Measurements from ENCODE around the gene PUM1. TPM values are rescaled to one million over a fixed set of nuclear protein-coding genes. Genes with fewer than 3 reads are reported as not detected.

The PUM1 gene
- total RNA-seq, 2 donors from 2014 or later = 70.4 to 97.9 TPM

GRCh38 chr1:30886710-30887428, 178.6 kb downstream of the PUM1 start:
- ATAC-seq (ENCODE audit: insufficient number of reproducible peaks, low FRiP score, low read depth) (no peak), DNase-seq (ENCODE audit: low spot score) (no peak)
- Histone ChIP-seq H3K9me3 (no peaks in the 10 kb centered on the region), H3K27me3 (replicated peaks; ENCODE audit: insufficient read depth) (no peaks in the 10 kb centered on the region), H3K36me3 (no peaks in the 10 kb centered on the region), H3K4me3 (no peak overlapping the region), H3K4me1 (ENCODE audit: control insufficient read depth in 1 of 2, low read depth in 2 of 2) (peaks cover 14 to 80% of the 10 kb centered on the region in 2 donors), H3K27ac (peak overlapping the region; percentile 91 to 97)
- TF ChIP-seq CTCF (IDR thresholded peaks at IDR 0.05) = no peak

GRCh38 chr1:30885570-30886522, 179.7 kb downstream of the PUM1 start:
- H3K27ac ChIP-seq = peak overlapping the region; percentile 91 to 97
- no peak overlapping the region for H3K4me3 ChIP-seq
- H3K9me3 ChIP-seq = no peaks in the 10 kb centered on the region
- H3K4me1 ChIP-seq (ENCODE audit: control insufficient read depth in 1 of 2, low read depth in 2 of 2) = peaks cover 14 to 79% of the 10 kb centered on the region in 2 donors
- ATAC-seq (ENCODE audit: insufficient number of reproducible peaks, low FRiP score, low read depth) = no peak
- TF ChIP-seq CTCF (IDR thresholded peaks at IDR 0.05) = no peak
- H3K36me3 ChIP-seq = no peaks in the 10 kb centered on the region
- H3K27me3 ChIP-seq (replicated peaks; ENCODE audit: insufficient read depth) = no peaks in the 10 kb centered on the region
- DNase-seq (ENCODE audit: low spot score) = no peak

- Histone ChIP-seq H3K27me3 (replicated peaks; ENCODE audit: insufficient read depth) (no peaks in the 10 kb centered on the region), H3K36me3 (no peaks in the 10 kb centered on the region), H3K27ac (peak overlapping the region in 1 of 2 donors; percentile 97), H3K9me3 (no peaks in the 10 kb centered on the region), H3K4me3 (no peak overlapping the region), H3K4me1 (ENCODE audit: control insufficient read depth in 1 of 2, low read depth in 2 of 2) (peaks cover 14 to 85% of the 10 kb centered on the region in 2 donors)
- ATAC-seq (ENCODE audit: insufficient number of reproducible peaks, low FRiP score, low read depth) (no peak), DNase-seq (ENCODE audit: low spot score) (no peak)
- TF ChIP-seq CTCF (IDR thresholded peaks at IDR 0.05) = no peak
These were observed 180.8 kb downstream of the PUM1 start for GRCh38 chr1:30884723-30885122.

- H3K36me3 ChIP-seq = no peaks in the 10 kb centered on the region
- no peak for TF ChIP-seq CTCF (IDR thresholded peaks at IDR 0.05)
- no peak overlapping the region for H3K4me3 ChIP-seq
- ATAC-seq (ENCODE audit: insufficient number of reproducible peaks, low FRiP score, low read depth) (no peak), DNase-seq (ENCODE audit: low spot score) (no peak)
- H3K27ac ChIP-seq = no peak overlapping the region
- no peaks in the 10 kb centered on the region for H3K9me3 ChIP-seq
- H3K27me3 ChIP-seq (replicated peaks; ENCODE audit: insufficient read depth) = no peaks in the 10 kb centered on the region
- peaks cover 10 to 85% of the 10 kb centered on the region in 2 donors for H3K4me1 ChIP-seq (ENCODE audit: control insufficient read depth in 1 of 2, low read depth in 2 of 2)
These were observed 181.9 kb downstream of the PUM1 start for GRCh38 chr1:30883389-30884172.
